DMS153 (cell line): ENCODE results near the gene TMEM100.

Experiments used
- DNase-seq: peaks from one replicate; lab custom pipeline; 2025; lab: John Stamatoyannopoulos, UW

The TMEM100 gene

GRCh38 chr17:55717898-55718735, 4.5 kb downstream of the TMEM100 start:
- peak; percentile 70 for DNase-seq

DNA sequence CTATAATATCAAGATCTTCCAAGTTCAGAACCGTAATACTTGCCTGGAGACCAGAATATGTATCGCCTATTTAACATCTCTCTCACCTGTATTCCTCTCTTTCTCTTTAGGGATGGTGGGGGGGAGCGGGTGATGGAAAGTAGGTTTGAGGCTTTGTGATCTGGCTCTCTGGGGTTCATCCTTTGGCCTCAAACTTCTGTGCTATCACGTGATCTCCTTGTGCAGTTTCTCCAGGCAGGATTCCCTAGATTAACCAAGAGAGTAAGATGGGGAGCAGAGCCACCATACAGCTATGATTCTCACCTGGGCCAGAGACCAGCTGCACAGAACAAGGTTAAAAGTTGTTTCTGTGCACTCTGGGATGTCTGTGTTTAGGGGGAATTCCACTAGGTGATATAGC, 5.2 kb downstream of the TMEM100 start:
- DNase-seq: no peak

GRCh38 chr17:55710829-55711496, 11.7 kb downstream of the TMEM100 start:
- DNase-seq: peak; percentile 68

- peak; percentile 79 for DNase-seq
These were observed 12.3 kb downstream of the TMEM100 start for GRCh38 chr17:55710410-55710809.

GRCh38 chr17:55709984-55710383, 12.7 kb downstream of the TMEM100 start:
- DNase-seq: peak; percentile 17

DNA sequence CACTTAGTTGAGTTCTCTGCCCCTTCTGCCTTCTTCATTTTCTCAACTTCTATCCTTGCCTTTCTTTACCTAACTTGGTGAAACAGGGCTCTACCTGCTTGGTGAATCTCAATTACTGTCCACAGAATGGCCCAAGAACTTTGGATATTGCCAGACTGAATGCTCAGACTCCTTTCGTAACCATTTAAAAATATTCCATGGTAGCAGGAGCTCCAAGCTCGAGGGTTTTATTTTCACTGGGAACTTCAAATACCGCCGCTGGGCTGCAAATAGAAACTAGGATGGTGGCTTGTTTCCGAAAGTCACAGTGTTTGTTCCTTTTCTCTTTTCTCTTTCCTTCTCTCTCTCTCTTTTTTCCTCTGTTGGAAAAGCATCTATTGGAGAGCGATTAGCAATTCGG, 13.2 kb downstream of the TMEM100 start:
- DNase-seq: no peak

GRCh38 chr17:55708175-55708974, 14.3 kb downstream of the TMEM100 start:
- no peak for DNase-seq

GRCh38 chr17:55706808-55707773, 15.6 kb downstream of the TMEM100 start:
- DNase-seq: no peak

DNA sequence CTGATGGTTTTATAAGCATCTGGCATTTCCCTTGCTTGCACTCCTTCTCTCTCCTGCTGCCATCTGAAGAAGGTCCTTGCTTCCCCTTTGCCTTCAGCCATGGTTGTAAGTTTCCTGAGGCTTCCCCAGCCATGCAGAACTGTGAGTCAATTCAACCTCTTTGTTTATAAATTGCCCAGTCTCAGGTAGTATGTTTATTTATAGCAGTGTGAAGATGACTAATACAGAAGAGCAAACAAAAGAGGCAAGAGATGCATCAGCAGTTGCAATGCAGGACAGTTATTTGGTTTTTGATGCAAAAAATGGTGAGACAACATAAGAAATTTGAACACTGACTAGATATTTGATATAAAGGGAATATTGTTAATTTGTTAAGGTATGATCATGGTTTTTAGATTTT, 16.8 kb downstream of the TMEM100 start:
- peak; percentile 46 for DNase-seq

- DNase-seq: no peak
These were observed 18.3 kb downstream of the TMEM100 start for GRCh38 chr17:55704401-55704800.

DNA sequence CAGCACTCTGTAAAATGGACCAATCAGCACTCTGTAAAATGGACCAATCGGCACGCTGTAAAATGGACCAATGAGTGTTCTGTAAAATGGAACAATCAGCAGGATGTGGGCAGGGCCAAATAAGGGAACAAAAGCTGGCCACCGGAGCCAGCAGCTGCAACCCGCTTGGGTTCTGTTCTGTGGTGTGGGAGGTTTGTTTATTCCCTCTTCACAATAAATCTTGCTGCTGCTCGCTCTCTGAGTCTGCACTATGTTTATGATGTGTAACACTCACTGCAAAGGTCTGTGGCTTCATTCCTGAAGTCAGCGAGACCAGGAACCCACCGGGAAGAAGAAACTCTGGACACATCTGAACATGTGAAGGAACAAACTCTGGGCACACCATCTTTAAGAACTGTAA, 20.5 kb downstream of the TMEM100 start:
- DNase-seq: no peak

GRCh38 chr17:55699181-55699860, 23.3 kb downstream of the TMEM100 start:
- DNase-seq: peak; percentile 6

GRCh38 chr17:55694286-55694910, 28.3 kb downstream of the TMEM100 start:
- DNase-seq: no peak

DNA sequence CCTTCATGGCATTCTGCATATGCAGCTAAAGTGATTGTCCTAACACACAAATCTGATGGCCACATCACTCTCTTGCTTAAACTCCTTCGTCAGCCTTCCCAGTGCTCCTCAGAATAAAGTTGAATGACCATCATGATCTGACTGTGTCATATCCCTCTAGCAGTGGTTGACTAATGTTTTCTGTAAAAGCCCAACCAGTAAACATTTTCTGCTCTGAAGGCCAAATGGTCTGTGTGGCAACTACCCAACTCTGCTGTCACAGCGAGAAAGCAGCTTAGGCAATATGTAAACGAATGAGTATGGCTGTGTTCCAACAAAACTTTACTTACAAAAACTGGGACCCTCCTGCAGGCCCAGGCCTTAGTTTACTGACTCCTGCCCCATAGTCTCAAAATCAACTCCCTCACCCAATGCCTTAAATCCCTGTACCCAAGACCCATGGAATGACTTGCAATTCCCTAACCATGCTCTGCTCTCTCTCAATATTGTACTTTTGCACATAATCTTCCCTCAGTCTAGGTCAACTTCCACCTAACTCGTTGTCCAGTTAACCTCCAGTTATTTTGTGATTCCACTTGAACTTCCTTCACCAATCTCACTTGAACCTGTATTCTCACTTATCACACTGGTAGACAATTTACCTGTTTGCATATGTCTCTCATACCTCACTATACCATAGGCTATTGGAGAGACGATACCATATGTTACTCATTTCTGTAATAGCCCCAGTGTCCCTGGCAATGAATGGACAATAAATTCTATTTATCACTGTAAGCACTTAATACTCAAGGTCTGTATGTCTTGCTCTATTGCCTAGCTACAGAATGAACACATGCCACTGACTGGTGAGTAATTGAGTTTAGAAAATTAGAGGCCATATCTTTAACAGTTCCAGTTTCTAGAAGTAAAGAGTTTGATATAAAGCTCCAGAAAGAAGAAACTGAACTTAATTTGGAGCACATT, 29.1 kb downstream of the TMEM100 start:
- peak; percentile 12 for DNase-seq

GRCh38 chr17:55692276-55692675, 30.4 kb downstream of the TMEM100 start:
- no peak for DNase-seq

GRCh38 chr17:55691666-55692065, 31.0 kb downstream of the TMEM100 start:
- DNase-seq: no peak

- DNase-seq: no peak
These were observed 32.6 kb downstream of the TMEM100 start for GRCh38 chr17:55690105-55690508.

- DNase-seq: no peak
These were observed 33.0 kb downstream of the TMEM100 start for GRCh38 chr17:55689672-55690071.

GRCh38 chr17:55688057-55688456, 34.6 kb downstream of the TMEM100 start:
- DNase-seq: no peak
